Progenitor cell of endocrine pancreas (in vitro differentiated cells): ENCODE data around the gene TBC1D16. TPM values are rescaled to one million over a fixed set of nuclear protein-coding genes. Genes with fewer than 3 reads are reported as not detected.

Experiments
- DNase-seq: peaks from one replicate; pipeline ENCODE4 v3.0.0; 2021; ENCODE audit warnings: low spot score; ENCODE audit not compliant: unreplicated experiment
- H3K27ac Mint-ChIP-seq: 2 replicates; pipeline ENCODE4 v1.8.0; 2021; ENCODE audit warnings: mild to moderate bottlenecking, moderate library complexity, mixed read lengths
- H3K27me3 Mint-ChIP-seq: 2 replicates; pipeline ENCODE4 v1.8.0; 2021; ENCODE audit warnings: mixed read lengths
- H3K36me3 Mint-ChIP-seq: 2 replicates; pipeline ENCODE4 v1.8.0; 2022; ENCODE audit warnings: mixed read lengths; ENCODE audit not compliant: insufficient read depth
- H3K4me1 Mint-ChIP-seq: 2 replicates; pipeline ENCODE4 v1.8.0; 2021; ENCODE audit warnings: low read depth, mixed read lengths
- H3K4me3 Mint-ChIP-seq: 2 replicates; pipeline ENCODE4 v1.8.0; 2021; ENCODE audit warnings: low read depth, mild to moderate bottlenecking, moderate library complexity, mixed read lengths
- H3K9me3 Mint-ChIP-seq: 2 replicates; pipeline ENCODE4 v1.8.0; 2021; ENCODE audit warnings: low read depth, mixed read lengths
- total RNA-seq: library from RNA; stranded (reverse); gene quantifications from 2 replicates; pipeline ENCODE4 v1.2.1, GENCODE V29; 2021
- TF ChIP-seq, protein P1 (sequence below): fragments of 200-600 bp; sonication (generic); IDR thresholded peaks from one replicate; pipeline ENCODE4 v1.5.0; 2021; ENCODE audit warnings: antibody characterized with exemption, mild to moderate bottlenecking; ENCODE audit not compliant: unreplicated experiment

The TBC1D16 gene
- total RNA-seq, 1 donor from 2014 or later = 85.1 TPM

DNA sequence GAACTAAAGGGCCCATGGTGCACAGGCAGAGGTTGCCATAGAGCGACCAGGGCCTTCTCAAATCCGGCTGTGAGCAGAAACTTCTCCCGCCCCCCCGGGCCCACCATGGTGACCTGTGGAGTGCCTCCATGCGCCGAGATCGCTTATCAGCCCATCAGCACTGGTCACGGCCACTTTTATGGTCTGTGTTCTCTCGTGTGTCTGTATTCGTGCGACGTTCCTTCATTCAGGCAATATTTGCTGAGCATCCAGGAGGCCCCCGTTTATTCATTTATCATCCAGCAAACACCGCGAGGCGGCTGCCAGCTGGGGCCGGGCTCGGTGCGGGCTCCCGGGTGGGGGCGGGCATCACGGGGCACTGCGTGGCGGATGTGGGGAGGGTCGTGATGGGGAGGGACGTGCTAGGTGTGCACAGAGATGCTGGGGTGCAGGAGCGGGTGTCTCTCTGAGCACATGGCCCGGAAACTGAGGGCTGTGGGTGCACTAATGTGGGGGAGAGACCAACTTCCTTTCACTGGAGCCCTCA, 108.5 kb downstream of the TBC1D16 start:
- TF ChIP-seq, protein P1, sequence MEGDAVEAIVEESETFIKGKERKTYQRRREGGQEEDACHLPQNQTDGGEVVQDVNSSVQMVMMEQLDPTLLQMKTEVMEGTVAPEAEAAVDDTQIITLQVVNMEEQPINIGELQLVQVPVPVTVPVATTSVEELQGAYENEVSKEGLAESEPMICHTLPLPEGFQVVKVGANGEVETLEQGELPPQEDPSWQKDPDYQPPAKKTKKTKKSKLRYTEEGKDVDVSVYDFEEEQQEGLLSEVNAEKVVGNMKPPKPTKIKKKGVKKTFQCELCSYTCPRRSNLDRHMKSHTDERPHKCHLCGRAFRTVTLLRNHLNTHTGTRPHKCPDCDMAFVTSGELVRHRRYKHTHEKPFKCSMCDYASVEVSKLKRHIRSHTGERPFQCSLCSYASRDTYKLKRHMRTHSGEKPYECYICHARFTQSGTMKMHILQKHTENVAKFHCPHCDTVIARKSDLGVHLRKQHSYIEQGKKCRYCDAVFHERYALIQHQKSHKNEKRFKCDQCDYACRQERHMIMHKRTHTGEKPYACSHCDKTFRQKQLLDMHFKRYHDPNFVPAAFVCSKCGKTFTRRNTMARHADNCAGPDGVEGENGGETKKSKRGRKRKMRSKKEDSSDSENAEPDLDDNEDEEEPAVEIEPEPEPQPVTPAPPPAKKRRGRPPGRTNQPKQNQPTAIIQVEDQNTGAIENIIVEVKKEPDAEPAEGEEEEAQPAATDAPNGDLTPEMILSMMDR = no peak
- no peak for DNase-seq
- Mint-ChIP-seq H3K27me3 (no peaks in the 10 kb centered on the region), H3K4me1 (peaks cover 36% of the 10 kb centered on the region), H3K9me3 (no peaks in the 10 kb centered on the region), H3K36me3 (no peaks in the 10 kb centered on the region), H3K4me3 (no peak overlapping the region), H3K27ac (peak overlapping the region; percentile 64)

DNA sequence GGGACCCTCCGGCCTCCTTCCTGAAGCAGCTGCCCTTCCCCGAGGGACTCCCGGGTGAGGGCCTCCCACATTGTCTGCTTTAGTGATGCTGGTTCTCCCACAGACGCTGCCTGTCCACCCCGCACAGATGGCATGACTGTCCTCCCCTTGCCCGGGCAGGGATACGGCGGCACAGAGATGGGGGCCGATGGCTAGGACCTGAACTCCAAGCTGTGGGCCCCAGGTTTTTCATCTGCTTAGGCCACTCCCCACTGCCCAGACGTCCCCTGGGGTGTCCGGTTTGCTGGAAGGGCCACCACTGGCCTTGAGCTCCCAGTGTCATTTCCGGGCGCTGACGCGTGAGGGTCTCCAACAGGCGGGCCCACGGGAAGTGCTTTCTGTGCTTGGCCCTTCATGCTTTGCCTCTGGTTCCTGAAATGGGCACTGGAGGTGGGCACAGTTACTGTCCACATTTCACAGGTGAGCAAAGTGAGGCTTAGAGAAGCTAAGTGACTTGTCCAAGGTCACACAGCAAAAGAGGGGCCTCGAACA, 109.0 kb downstream of the TBC1D16 start:
- H3K4me3 Mint-ChIP-seq = peak overlapping the region; percentile 11
- H3K27ac Mint-ChIP-seq = peak overlapping the region; percentile 86
- H3K4me1 Mint-ChIP-seq = peaks cover 40% of the 10 kb centered on the region

DNA sequence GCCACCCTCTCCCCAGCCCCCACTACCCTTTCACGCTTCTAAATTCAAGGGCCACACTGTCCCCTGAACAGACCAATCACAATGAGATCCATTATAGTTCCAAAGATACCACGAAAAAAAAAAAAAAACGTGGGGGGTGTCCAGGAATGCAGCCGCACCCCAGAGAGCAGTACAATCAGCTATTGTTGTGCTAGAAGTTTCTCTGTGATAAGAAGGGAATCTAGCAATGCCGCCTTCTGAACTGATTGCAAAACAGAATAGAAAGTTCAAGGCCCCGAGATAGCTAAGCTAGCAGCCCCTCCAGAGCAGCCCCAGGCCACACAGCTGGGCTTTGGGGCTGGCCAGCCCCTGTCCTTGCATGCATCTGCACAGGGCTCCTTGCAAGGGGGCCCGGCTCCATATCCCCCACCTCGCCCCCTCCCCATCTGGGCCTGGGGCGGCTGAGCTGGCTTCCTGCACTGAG, 109.5 kb downstream of the TBC1D16 start:
- no peaks in the 10 kb centered on the region for H3K36me3 Mint-ChIP-seq
- peaks cover 36% of the 10 kb centered on the region for H3K4me1 Mint-ChIP-seq
- H3K4me3 Mint-ChIP-seq = no peak overlapping the region
- H3K27ac Mint-ChIP-seq = peak overlapping the region; percentile 86
- TF ChIP-seq, protein P1 = no peak
- H3K9me3 Mint-ChIP-seq = no peaks in the 10 kb centered on the region
- no peak for DNase-seq
- no peaks in the 10 kb centered on the region for H3K27me3 Mint-ChIP-seq

More for the DNA sequence above, 109.0 kb downstream of the TBC1D16 start:
- TF ChIP-seq, protein P1 = no peak
- no peak for DNase-seq
- Mint-ChIP-seq H3K9me3 (no peaks in the 10 kb centered on the region), H3K36me3 (no peaks in the 10 kb centered on the region), H3K27me3 (no peaks in the 10 kb centered on the region)

DNA sequence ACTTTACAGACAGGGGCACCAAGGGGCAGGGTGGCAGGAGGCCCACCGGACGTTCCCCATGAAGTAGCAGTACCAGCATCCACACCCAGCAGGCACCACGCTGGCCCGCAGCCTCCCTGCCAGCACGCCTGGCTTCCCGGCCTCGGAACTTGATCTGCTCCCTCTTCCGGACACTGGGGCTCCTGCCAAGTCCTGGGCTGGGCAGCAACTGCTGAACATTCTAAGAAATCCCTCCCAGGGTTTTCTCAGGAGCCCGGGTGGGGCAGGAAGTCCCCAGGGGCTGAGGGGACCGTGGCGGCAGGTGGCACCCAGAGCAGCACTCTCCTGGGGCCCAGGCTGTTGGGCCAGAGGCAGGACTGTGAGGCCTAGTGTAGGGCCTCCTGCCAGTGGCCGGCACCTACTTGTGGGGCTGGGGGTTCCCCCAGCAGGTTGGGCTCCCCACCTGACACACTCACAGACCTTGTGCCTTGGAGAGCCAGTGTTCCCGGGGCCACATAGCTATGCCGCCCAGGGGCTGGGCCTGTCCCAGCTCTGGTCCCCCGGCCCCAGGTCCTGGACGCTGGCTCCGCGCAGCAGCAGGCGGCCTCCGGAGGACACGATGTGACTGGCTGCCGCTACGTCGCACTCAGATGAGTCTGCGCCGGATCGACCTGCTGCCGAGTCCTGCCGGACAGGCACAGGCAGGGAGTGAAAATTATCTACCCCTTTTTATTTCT, 110.3 kb downstream of the TBC1D16 start:
- Mint-ChIP-seq H3K36me3 (no peaks in the 10 kb centered on the region), H3K27ac (peak overlapping the region; percentile 86), H3K9me3 (no peaks in the 10 kb centered on the region), H3K4me1 (peaks cover 33% of the 10 kb centered on the region), H3K27me3 (no peaks in the 10 kb centered on the region), H3K4me3 (no peak overlapping the region)
- DNase-seq = no peak
- TF ChIP-seq, protein P1 = no peak

DNA sequence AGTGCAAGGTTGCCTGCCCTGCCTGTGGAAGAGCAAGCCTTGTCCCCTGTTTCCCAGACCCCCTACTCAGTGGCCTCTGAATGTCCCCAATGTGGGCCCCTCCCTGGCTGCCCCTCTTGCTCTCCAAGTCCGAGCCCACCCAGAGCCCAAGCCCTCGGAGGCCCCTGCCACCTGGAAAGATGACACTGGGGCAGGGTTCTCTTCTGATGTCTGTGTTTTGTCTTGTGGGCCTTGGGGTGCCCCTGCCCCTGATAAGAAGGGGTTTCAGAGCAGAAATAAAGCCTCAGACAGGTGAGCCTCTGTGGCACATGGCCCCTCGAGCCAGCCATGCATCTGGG, 111.1 kb downstream of the TBC1D16 start:
- no peak for DNase-seq
- TF ChIP-seq, protein P1 = no peak
- Mint-ChIP-seq H3K9me3 (no peaks in the 10 kb centered on the region), H3K27me3 (no peaks in the 10 kb centered on the region), H3K4me1 (peaks cover 33% of the 10 kb centered on the region), H3K27ac (peak overlapping the region; percentile 62), H3K36me3 (no peaks in the 10 kb centered on the region), H3K4me3 (no peak overlapping the region)
